B cell (primary cell): ENCODE measurements around the gene PICK1. TPM values are rescaled to one million over a fixed set of nuclear protein-coding genes. Genes with fewer than 3 reads are reported as not detected.

Experiments used
- ATAC-seq: fragments of 200-7000 bp; cut with Tn5 transposase; one replicate; pipeline ENCODE4 v1.10.0; 2021; ENCODE audit warnings: low read depth, mild to moderate bottlenecking, moderate number of reproducible peaks, moderate library complexity
- CTCF ChIA-PET: fragments of 350-600 bp; sonication (Branson Sonifier 250); formaldehyde crosslinking; loops from one replicate; lab custom pipeline; 2021; ENCODE audit warnings: antibody characterized with exemption, inconsistent platforms; lab: Charles Lee
- POLR2A ChIA-PET: fragments of 350-600 bp; sonication (Branson Sonifier 250); formaldehyde crosslinking; loops from one replicate; lab custom pipeline; 2021; ENCODE audit warnings: antibody characterized with exemption; lab: Charles Lee
- DNase-seq: peaks from one replicate; pipeline ENCODE4 v3.0.0; 2013
- H2AFZ ChIP-seq: 2 replicates; pipeline ENCODE4 v1.6.1; 2012; ENCODE audit warnings: mild to moderate bottlenecking, low read depth, low read length; ENCODE audit not compliant: insufficient read depth, poor library complexity, severe bottlenecking
- H3K27ac ChIP-seq, 2 donors: 1 replicate in 1 of 2; 2 replicates in 1 of 2; pipeline ENCODE4 v1.5.1; 2012 to 2013; ENCODE audit warnings: low read length in 2 of 2, mild to moderate bottlenecking in 2 of 2, moderate library complexity in 1 of 2
- H3K27me3 ChIP-seq, 4 experiments: fragments of 200-600 bp in 1 of 4; sonication (generic) in 1 of 4; replicated peaks in 1 of 4; 1 replicate in 2 of 4; 2 replicates in 2 of 4; pipeline versions ENCODE4 v1.6.1 to v1.7.0; 2013 to 2016; ENCODE audit warnings: low read length in 3 of 4, mild to moderate bottlenecking in 2 of 4, mixed read lengths in 1 of 4, moderate library complexity in 1 of 4; ENCODE audit not compliant: insufficient read depth in 4 of 4, control insufficient read depth in 3 of 4; ENCODE audit errors: control extremely low read depth in 1 of 4
- H3K36me3 ChIP-seq, 2 experiments: replicated peaks in 1 of 2; 1 replicate in 1 of 2; 2 replicates in 1 of 2; pipeline versions ENCODE4 v1.6.1 to v1.7.1; 2013; ENCODE audit warnings: low read length in 1 of 2; ENCODE audit not compliant: insufficient read depth in 2 of 2, control insufficient read depth in 1 of 2; ENCODE audit errors: control extremely low read depth in 1 of 2, extremely low read depth in 1 of 2
- H3K4me1 ChIP-seq, 2 donors: fragments of 200-600 bp in 1 of 2; sonication (generic) in 1 of 2; 1 replicate in 1 of 2; 2 replicates in 1 of 2; pipeline versions ENCODE4 v1.5.1 to v1.6.1; 2013 to 2017; ENCODE audit warnings: low read length in 2 of 2; ENCODE audit not compliant: control insufficient read depth in 2 of 2, insufficient read depth in 2 of 2
- H3K4me2 ChIP-seq: replicated peaks from 2 replicates; pipeline ENCODE3; 2012; ENCODE audit warnings: mild to moderate bottlenecking, low read depth, low read length; ENCODE audit not compliant: poor library complexity, severe bottlenecking
- H3K4me3 ChIP-seq, 5 experiments: fragments of 200-600 bp in 1 of 5; sonication (generic) in 1 of 5; 1 replicate in 3 of 5; 2 replicates in 2 of 5; pipeline versions ENCODE4 v1.5.1 to v1.7.0; 2011 to 2016; ENCODE audit warnings: low read length in 4 of 5, mild to moderate bottlenecking in 4 of 5, low read depth in 2 of 5, control low read depth in 1 of 5, moderate library complexity in 1 of 5; ENCODE audit not compliant: insufficient read depth in 1 of 5; ENCODE audit errors: control extremely low read depth in 1 of 5, extremely low read depth in 1 of 5
- H3K79me2 ChIP-seq: fragments of 200-600 bp; sonication (generic); one replicate; pipeline ENCODE4 v1.6.0; 2016; ENCODE audit warnings: low read length; ENCODE audit not compliant: control insufficient read depth, insufficient read depth
- H3K9ac ChIP-seq: fragments of 200-600 bp; sonication (generic); 2 replicates; pipeline ENCODE4 v1.6.1; 2017; ENCODE audit warnings: mild to moderate bottlenecking, low read length, moderate library complexity
- H3K9me3 ChIP-seq, 3 donors: one replicate each; pipeline versions ENCODE4 v1.6.1 to v1.7.1; 2013; ENCODE audit warnings: low read length in 2 of 3; ENCODE audit not compliant: control insufficient read depth in 2 of 3, insufficient read depth in 1 of 3; ENCODE audit errors: control extremely low read depth in 1 of 3
- H4K20me1 ChIP-seq: 2 replicates; pipeline ENCODE4 v1.6.0; 2012; ENCODE audit warnings: mild to moderate bottlenecking, low read length; ENCODE audit not compliant: insufficient read depth, control insufficient read depth, poor library complexity, severe bottlenecking
- H3K27ac Mint-ChIP-seq: one replicate; pipeline ENCODE4 v1.8.0; 2021; ENCODE audit warnings: mixed read lengths
- H3K27me3 Mint-ChIP-seq: one replicate; pipeline ENCODE4 v1.8.0; 2021; ENCODE audit warnings: mixed read lengths
- H3K4me1 Mint-ChIP-seq: one replicate; pipeline ENCODE4 v1.8.0; 2021; ENCODE audit warnings: mixed read lengths
- H3K4me3 Mint-ChIP-seq: one replicate; pipeline ENCODE4 v1.8.0; 2021; ENCODE audit warnings: mixed read lengths
- H3K9me3 Mint-ChIP-seq: one replicate; pipeline ENCODE4 v1.8.0; 2022; ENCODE audit warnings: mixed read lengths; ENCODE audit not compliant: insufficient read depth
- CTCF ChIP-seq: fragments of 200-600 bp; IDR thresholded peaks from one replicate; pipeline ENCODE4 v1.8.0; 2022; ENCODE audit warnings: antibody characterized with exemption, mild to moderate bottlenecking
- EZH2 ChIP-seq: IDR thresholded peaks from 2 replicates; pipeline ENCODE4 v1.6.1; 2012; ENCODE audit warnings: borderline replicate concordance, low read depth, mild to moderate bottlenecking, moderate library complexity, low read length; ENCODE audit not compliant: insufficient read depth, poor library complexity, severe bottlenecking
- WGBS: methylation state at CpG from one replicate; pipeline ENCODE4 v1.1.5; 2013; ENCODE audit warnings: missing lambda C conversion rate; ENCODE audit not compliant: insufficient coverage; 5-methylcytosine and 5-hydroxymethylcytosine counted together
- intact Hi-C: fragments of 100-400 bp; cut with micrococcal nuclease; formaldehyde crosslinking; loops from one replicate; pipeline ENCODE4 v1.10.0; 2022
- polyA plus RNA-seq: library from polyadenylated mRNA; depleted of rRNA; stranded (reverse); fragments of >200 nt; gene quantifications from 2 replicates; pipeline ENCODE4 v1.2.3, GENCODE V29; 2012
- total RNA-seq, 2 donors: library from RNA; stranded (reverse); fragments of 120-200 nt in 1 of 2; gene quantifications; 1 replicate in 1 of 2; 2 replicates in 1 of 2; pipeline versions ENCODE4 v1.2.3 to v1.2.4, GENCODE V29; 2013 to 2022

PICK1 gene
- total and polyA plus RNA-seq, 2 donors (not counting 1 experiment from before 2014, with no cell fraction given): 34.2 to 37.4 TPM

GRCh38 chr22:38074181-38075104, 17.2 kb downstream of the PICK1 start:
- H3K36me3 ChIP-seq: peaks cover 0 to 38% of the 10 kb centered on the region in 2 experiments

More at GRCh38 chr22:38074181-38075104, 17.2 kb downstream of the PICK1 start:
- no peak overlapping the region for H3K4me3 ChIP-seq
- TF ChIP-seq EZH2 (no peak), CTCF (no peak)
- no peak overlapping the region for H3K4me2 ChIP-seq
- H4K20me1 ChIP-seq: no peaks in the 10 kb centered on the region
- no peak overlapping the region for H3K9ac ChIP-seq
- ChIA-PET POLR2A (interaction anchor here (0.6 kb wide), 1 partner anchor 10 kb away, joined by 5 read pairs; the partner anchor contains the start of gene SLC16A8), CTCF (no interaction called here)
- 97% methylated on average over 45 of the region's 47 CpGs for WGBS
- Mint-ChIP-seq H3K27me3 (peaks cover under 1% of the 10 kb centered on the region), H3K4me1 (no peaks in the 10 kb centered on the region), H3K4me3 (no peak overlapping the region), H3K27ac (no peak overlapping the region), H3K9me3 (no peaks in the 10 kb centered on the region)
- H2AFZ ChIP-seq: no peak overlapping the region
- H3K27me3 ChIP-seq: no peaks in the 10 kb centered on the region
- DNase-seq (no peak), ATAC-seq (no peak)
- no peaks in the 10 kb centered on the region for H3K9me3 ChIP-seq
- no peak overlapping the region for H3K27ac ChIP-seq
- no peaks in the 10 kb centered on the region for H3K79me2 ChIP-seq
- H3K4me1 ChIP-seq: no peaks in the 10 kb centered on the region
- intact Hi-C loops: no loop called here
